Muscle layer of colon (tissue), 2 donors: ENCODE measurements around the gene CTSZ.

Experiments used
- H3K27ac ChIP-seq: one replicate; pipeline ENCODE4 v1.7.0; 2013; ENCODE audit warnings: low read depth, mild to moderate bottlenecking, low read length, moderate library complexity
- H3K27me3 ChIP-seq, 2 donors: one replicate each; pipeline ENCODE4 v1.7.0; 2013; ENCODE audit warnings: low read length in 2 of 2, mild to moderate bottlenecking in 2 of 2; ENCODE audit not compliant: insufficient read depth in 2 of 2, control insufficient read depth in 1 of 2
- H3K36me3 ChIP-seq: one replicate; pipeline ENCODE4 v1.7.0; 2013; ENCODE audit warnings: mild to moderate bottlenecking, low read length; ENCODE audit not compliant: insufficient read depth
- H3K4me1 ChIP-seq: one replicate; pipeline ENCODE4 v1.7.0; 2013; ENCODE audit warnings: mild to moderate bottlenecking, low read length; ENCODE audit not compliant: insufficient read depth
- H3K4me3 ChIP-seq, 2 donors: one replicate each; pipeline ENCODE4 v1.7.0; 2013; ENCODE audit warnings: low read length in 2 of 2, low read depth in 1 of 2, mild to moderate bottlenecking in 1 of 2, moderate library complexity in 1 of 2
- H3K9ac ChIP-seq: one replicate; pipeline ENCODE4 v1.7.0; 2013; ENCODE audit warnings: low read length
- H3K9me3 ChIP-seq: one replicate; pipeline ENCODE4 v1.7.0; 2013; ENCODE audit warnings: mild to moderate bottlenecking, low read length
- donor health status: abdominal sarcoma.
- donor health status: Adenocarcinoma of cecum.

CTSZ gene

GRCh38 chr20:59002874-59003399 is 4.1 kb downstream of the CTSZ start:
- Histone ChIP-seq H3K36me3 (peaks cover 26% of the 10 kb centered on the region), H3K9ac (no peak overlapping the region), H3K27me3 (no peaks in the 10 kb centered on the region), H3K4me3 (no peak overlapping the region), H3K9me3 (no peaks in the 10 kb centered on the region), H3K4me1 (peaks cover 27% of the 10 kb centered on the region), H3K27ac (no peak overlapping the region)

- no peaks in the 10 kb centered on the region for H3K9me3 ChIP-seq
- peaks cover 27% of the 10 kb centered on the region for H3K4me1 ChIP-seq
- H3K36me3 ChIP-seq = peaks cover 32% of the 10 kb centered on the region
- H3K9ac ChIP-seq = no peak overlapping the region
- no peak overlapping the region for H3K27ac ChIP-seq
- no peak overlapping the region for H3K4me3 ChIP-seq
- no peaks in the 10 kb centered on the region for H3K27me3 ChIP-seq
These were observed 4.7 kb downstream of the CTSZ start for GRCh38 chr20:59002388-59002787.

- H3K27ac ChIP-seq = no peak overlapping the region
- no peaks in the 10 kb centered on the region for H3K27me3 ChIP-seq
- H3K4me3 ChIP-seq = no peak overlapping the region
- H3K9me3 ChIP-seq = no peaks in the 10 kb centered on the region
- peaks cover 40% of the 10 kb centered on the region for H3K36me3 ChIP-seq
- no peak overlapping the region for H3K9ac ChIP-seq
- peaks cover 27% of the 10 kb centered on the region for H3K4me1 ChIP-seq
These were observed 5.4 kb downstream of the CTSZ start for GRCh38 chr20:59001449-59002171.

GRCh38 chr20:59001068-59001448 is 6.0 kb downstream of the CTSZ start:
- Histone ChIP-seq H3K27me3 (no peaks in the 10 kb centered on the region), H3K4me3 (no peak overlapping the region), H3K4me1 (peaks cover 24% of the 10 kb centered on the region), H3K9me3 (no peaks in the 10 kb centered on the region), H3K9ac (no peak overlapping the region), H3K27ac (no peak overlapping the region), H3K36me3 (peaks cover 45% of the 10 kb centered on the region)

- Histone ChIP-seq H3K9me3 (no peaks in the 10 kb centered on the region), H3K27me3 (no peaks in the 10 kb centered on the region), H3K4me3 (no peak overlapping the region), H3K9ac (no peak overlapping the region), H3K36me3 (peaks cover 53% of the 10 kb centered on the region), H3K27ac (no peak overlapping the region), H3K4me1 (peaks cover 16% of the 10 kb centered on the region)
These were observed 6.7 kb downstream of the CTSZ start for GRCh38 chr20:59000326-59000725.

- Histone ChIP-seq H3K9me3 (no peaks in the 10 kb centered on the region), H3K4me1 (peaks cover 4% of the 10 kb centered on the region), H3K36me3 (peaks cover 61% of the 10 kb centered on the region), H3K4me3 (no peak overlapping the region), H3K27me3 (no peaks in the 10 kb centered on the region), H3K27ac (no peak overlapping the region), H3K9ac (no peak overlapping the region)
These were observed 8.4 kb downstream of the CTSZ start for GRCh38 chr20:58998656-58999055.

- Histone ChIP-seq H3K36me3 (peaks cover 72% of the 10 kb centered on the region), H3K9ac (no peak overlapping the region), H3K4me3 (no peak overlapping the region), H3K27ac (no peak overlapping the region), H3K9me3 (no peaks in the 10 kb centered on the region), H3K4me1 (no peaks in the 10 kb centered on the region), H3K27me3 (no peaks in the 10 kb centered on the region)
These were observed 9.8 kb downstream of the CTSZ start for GRCh38 chr20:58997141-58997770.

- Histone ChIP-seq H3K4me3 (no peak overlapping the region), H3K4me1 (no peaks in the 10 kb centered on the region), H3K9ac (no peak overlapping the region), H3K27me3 (no peaks in the 10 kb centered on the region), H3K9me3 (no peaks in the 10 kb centered on the region), H3K36me3 (peaks cover 76% of the 10 kb centered on the region), H3K27ac (no peak overlapping the region)
These were observed 10.8 kb downstream of the CTSZ start for GRCh38 chr20:58996226-58996611.

GRCh38 chr20:58995461-58996225 is 11.4 kb downstream of the CTSZ start:
- peaks cover 76% of the 10 kb centered on the region for H3K36me3 ChIP-seq
- H3K9me3 ChIP-seq = no peaks in the 10 kb centered on the region
- H3K9ac ChIP-seq = no peak overlapping the region
- H3K27ac ChIP-seq = no peak overlapping the region
- H3K4me1 ChIP-seq = no peaks in the 10 kb centered on the region
- H3K4me3 ChIP-seq = no peak overlapping the region
- H3K27me3 ChIP-seq = no peaks in the 10 kb centered on the region

GRCh38 chr20:58994390-58995159 is 12.5 kb downstream of the CTSZ start:
- Histone ChIP-seq H3K36me3 (peaks cover 81% of the 10 kb centered on the region), H3K4me3 (no peak overlapping the region), H3K4me1 (no peaks in the 10 kb centered on the region), H3K27me3 (no peaks in the 10 kb centered on the region), H3K9ac (no peak overlapping the region), H3K9me3 (no peaks in the 10 kb centered on the region), H3K27ac (no peak overlapping the region)
